GM12801 (cell line): ENCODE measurements around the gene MYRIP.

Experiments
- TF ChIP-seq, protein P1 (sequence below): IDR thresholded peaks from one replicate; pipeline ENCODE4 v1.5.1; 2011; ENCODE audit warnings: control low read depth; ENCODE audit not compliant: insufficient read length; ENCODE audit errors: extremely low read depth

The MYRIP gene

GRCh38 chr3:39801216-39801615, 8.2 kb upstream of the MYRIP start:
- TF ChIP-seq, protein P1, sequence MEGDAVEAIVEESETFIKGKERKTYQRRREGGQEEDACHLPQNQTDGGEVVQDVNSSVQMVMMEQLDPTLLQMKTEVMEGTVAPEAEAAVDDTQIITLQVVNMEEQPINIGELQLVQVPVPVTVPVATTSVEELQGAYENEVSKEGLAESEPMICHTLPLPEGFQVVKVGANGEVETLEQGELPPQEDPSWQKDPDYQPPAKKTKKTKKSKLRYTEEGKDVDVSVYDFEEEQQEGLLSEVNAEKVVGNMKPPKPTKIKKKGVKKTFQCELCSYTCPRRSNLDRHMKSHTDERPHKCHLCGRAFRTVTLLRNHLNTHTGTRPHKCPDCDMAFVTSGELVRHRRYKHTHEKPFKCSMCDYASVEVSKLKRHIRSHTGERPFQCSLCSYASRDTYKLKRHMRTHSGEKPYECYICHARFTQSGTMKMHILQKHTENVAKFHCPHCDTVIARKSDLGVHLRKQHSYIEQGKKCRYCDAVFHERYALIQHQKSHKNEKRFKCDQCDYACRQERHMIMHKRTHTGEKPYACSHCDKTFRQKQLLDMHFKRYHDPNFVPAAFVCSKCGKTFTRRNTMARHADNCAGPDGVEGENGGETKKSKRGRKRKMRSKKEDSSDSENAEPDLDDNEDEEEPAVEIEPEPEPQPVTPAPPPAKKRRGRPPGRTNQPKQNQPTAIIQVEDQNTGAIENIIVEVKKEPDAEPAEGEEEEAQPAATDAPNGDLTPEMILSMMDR: no peak

DNA sequence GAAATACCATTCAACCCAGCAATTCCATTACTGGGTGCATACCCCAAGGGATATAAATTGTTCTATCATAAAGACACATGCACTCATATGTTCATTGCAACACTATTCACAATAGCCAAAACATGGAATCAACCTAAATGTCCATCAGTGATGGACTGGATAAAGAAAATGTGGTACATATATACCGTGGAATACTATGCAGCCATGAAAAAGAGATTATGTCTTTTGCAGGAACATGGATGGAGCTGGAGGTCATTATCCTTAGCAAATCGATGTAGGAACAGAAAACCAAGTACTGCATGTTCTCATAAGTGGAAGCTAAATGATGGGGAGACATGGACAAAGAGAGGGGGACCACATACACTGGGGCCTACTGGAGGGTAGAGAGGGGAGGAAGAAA, 5.5 kb upstream of the MYRIP start:
- TF ChIP-seq, protein P1: no peak

DNA sequence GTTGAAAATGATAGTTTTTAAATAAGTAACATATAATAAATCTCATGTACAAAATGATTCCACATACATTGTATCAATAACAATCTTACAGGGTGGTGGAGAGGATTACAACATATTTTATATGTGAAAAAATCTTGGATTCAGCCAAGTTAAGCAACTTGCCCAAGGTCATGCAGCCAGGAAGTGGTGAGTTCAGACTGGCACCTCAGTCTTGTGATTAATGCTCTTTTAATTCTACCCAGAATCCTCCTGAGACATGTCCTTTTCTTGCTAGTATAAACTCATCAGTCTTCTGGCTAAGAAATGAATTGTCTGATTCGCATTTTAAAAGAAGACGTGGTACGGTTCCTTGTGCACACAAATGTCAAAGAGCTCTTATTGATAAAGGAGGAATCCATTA, 4.5 kb upstream of the MYRIP start:
- TF ChIP-seq, protein P1: no peak

DNA sequence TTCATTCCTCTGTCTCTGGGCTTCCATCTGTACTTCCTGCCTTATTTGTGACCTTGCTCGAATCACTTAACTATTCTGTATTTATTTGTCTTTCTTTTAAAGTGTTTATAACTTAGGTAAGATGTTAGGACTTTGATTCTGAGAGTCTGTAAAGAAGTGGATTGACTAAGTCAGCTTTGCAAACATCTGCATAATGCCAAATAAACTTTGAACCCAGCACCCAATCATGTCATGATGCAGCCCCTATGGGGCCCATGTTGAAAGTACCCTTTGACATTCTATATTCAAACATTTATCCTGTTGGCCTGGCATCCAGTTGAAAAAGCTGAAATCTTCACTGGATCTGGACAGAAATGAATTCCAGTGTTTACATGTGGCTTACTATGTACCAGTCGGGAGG, 3.8 kb upstream of the MYRIP start:
- TF ChIP-seq, protein P1: no peak

DNA sequence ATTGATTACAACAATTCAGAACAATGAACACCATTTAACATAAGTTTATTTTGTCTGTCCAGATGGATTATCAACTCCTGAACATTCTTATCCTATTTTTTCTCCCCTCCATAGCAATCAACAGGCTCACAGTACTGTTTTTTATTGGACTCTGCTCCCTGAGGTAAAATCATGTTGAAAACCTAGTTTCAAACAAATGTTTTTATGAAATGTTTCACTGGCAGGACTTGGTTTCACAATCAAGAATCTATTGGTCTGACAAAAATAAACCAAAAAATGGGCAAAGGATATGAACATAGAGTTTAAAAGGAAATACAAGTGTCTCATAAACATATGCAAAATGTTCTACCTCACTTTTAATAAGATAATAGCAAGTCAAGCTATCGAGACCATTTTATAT, 2.6 kb upstream of the MYRIP start:
- TF ChIP-seq, protein P1: no peak

DNA sequence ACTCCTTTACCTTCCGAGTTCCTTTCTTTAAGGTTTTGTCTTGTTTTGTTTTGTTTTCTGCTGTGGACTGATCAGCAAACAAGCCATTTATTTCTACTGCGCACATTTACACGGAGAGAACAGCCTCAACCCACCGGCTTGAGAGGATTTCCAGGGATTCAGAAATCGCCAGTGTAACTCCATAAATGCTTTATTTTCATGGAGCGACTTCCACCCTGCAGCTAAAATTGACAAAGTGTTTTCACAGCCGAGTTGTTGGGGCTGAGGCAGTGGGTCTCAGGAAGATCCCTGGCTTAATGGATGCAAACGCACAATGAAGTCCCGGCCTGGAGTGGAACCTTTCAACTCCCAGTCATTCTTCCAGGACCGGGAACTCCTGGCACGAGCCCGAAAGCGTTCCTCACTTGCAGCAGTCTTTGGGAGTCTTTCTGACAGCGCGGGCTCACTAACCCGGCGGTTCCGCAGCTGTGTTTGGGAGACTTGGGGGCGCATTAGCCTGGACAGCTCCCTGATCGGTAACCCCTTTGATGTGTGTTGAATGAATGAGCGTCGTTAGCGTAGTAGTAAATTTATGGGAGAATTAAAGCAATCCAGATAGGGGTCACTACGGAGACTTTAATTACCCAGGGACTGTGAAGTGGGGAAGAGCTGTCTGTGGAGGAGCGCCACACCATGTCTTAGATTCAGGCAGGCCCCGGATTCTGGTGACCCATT, 785 bp upstream of the MYRIP start:
- TF ChIP-seq, protein P1: no peak

DNA sequence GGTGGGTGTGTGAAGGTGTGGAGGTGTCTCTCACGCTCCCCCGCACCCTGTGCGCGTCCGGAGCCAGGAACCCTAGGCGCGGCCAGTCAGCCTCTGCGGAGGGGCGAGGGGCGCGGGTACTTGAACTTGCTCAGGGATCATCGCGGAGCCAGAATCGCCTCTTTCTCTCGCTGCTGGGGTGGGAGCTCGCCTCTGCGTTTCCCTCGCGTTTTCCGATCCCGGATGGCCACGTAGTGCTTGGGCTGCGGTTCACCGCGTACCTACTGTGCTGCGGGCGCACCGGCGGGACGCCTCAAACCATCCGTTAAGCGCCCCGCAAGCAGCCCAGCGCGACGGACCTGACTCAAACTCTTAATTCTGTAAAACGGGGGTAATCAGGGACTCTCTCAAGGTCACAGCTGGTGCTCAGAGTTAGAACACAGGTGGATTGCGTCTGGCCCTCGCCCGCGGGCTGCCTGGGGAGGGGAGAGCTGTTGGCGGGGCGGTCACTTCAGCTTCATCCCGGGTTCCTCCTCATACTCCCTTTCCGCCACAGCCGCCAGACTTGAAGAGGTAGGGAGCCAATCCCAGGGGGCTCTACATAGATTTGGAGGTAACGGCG, 686 bp downstream of the MYRIP start:
- TF ChIP-seq, protein P1: no peak
